B cell (primary cell): ENCODE measurements around the gene GANAB.

Experiments
- CTCF ChIP-seq: fragments of 200-600 bp; IDR thresholded peaks from one replicate; pipeline ENCODE4 v1.8.0; 2022; ENCODE audit warnings: antibody characterized with exemption, mild to moderate bottlenecking
- EZH2 ChIP-seq: IDR thresholded peaks from 2 replicates; pipeline ENCODE4 v1.6.1; 2012; ENCODE audit warnings: borderline replicate concordance, low read depth, mild to moderate bottlenecking, moderate library complexity, low read length; ENCODE audit not compliant: insufficient read depth, poor library complexity, severe bottlenecking

- TF ChIP-seq CTCF, result no peak
- no peak for TF ChIP-seq EZH2
Measured at GRCh38 chr11:62671608-62672389, 25.4 kb upstream of the GANAB start, which contains the start of the genes LBHD1 and UQCC3.
